H4 (cell line): Measurements from ENCODE around the gene TRIP13. TPM values are rescaled to one million over a fixed set of nuclear protein-coding genes. Genes with fewer than 3 reads are reported as not detected.
"Not testable (repeated sequence)": the region's sequence is repeated elsewhere in the genome, so short reads cannot be mapped to it uniquely, and the experiment has no call there.

ENCODE experiments used
- DNase-seq: peaks from one replicate; pipeline ENCODE4 v3.0.0-alpha.2; 2015; ENCODE audit warnings: low spot score
- total RNA-seq: library from RNA; depleted of rRNA; stranded (reverse); fragments of >200 nt; shearing (Covaris generic); gene quantifications from 2 replicates; pipeline ENCODE4 v1.2.3, GENCODE V29; 2014

TRIP13 gene
- total RNA-seq, 1 experiment from 2014 or later: 54.2 TPM

DNA sequence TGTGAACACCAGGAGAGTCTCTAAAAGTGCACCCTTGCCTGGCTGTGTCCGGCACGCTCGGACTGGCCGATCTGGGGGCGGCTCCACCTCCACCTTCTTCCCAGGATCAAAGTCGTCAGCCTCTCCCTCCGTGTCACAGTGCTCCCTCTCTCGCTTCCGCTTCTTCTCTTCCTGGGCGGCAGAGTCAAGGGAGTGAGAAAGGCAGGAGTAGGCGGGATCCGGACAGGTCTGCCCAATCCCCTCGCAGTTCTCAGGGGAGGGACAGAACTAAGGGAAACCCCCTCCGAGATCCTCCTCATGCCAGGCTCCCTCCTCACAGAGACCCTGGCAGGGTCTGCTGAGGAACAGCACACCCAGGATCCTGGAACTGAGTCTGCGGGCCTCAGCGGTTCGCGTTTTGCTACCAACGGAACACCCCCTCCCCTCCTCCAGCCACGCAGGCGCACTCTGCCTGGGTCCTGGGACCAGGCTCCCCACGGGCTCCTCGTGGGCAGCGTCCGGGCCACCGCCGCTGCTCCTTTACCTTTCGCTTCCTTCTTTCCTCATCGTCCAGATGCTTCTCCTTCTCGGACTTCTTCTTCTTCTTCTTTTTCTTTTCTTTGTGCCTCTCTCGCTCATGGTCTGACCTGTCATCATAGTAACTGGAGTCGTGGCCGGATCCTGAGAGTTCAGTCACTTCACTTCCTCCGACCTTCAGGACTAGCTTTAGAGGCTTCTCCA lies 1.4 kb upstream of the TRIP13 start:
- no peak for DNase-seq

GRCh38 chr5:891837-892393 lies 769 bp upstream of the TRIP13 start:
- DNase-seq: no peak

DNA sequence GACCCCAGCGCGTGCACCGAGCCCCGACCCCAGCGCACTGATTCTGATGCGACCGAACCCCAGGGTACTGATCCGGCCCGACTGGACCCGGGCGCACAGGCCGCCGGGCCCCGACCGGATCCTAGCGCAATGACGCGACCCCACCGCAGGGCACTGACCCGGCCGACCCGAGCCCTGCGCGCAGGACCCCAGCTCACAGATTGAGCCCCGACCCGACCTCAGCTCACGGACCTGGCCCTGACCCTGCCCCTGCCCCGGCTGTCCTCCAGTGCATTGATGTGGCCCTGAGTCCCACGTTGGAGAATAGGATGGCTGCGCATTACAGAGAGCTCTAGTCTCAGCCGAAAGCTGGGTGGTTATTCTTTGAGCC lies 438 bp downstream of the TRIP13 start:
- DNase-seq: no peak

DNA sequence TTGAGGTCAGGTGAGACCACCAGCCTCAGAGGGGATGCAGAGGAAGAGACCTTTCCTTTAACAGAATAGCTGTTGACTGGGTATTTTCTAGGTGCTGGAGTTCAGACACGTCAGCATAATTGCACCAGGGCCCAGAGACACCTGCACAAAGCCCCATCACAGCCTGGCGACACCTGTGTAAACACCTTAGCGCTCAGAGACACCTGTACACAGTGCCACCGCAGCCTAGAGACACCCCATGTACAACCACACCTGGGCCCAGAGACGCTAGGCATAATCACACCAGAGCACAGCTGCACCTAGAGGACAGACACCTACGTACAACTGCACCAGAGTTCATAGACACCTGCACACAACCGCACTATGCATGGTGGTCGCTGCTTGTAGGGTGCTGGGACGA lies 1.0 kb downstream of the TRIP13 start:
- DNase-seq: no peak

GRCh38 chr5:900781-901180 lies 8.1 kb downstream of the TRIP13 start:
- DNase-seq: no peak

DNA sequence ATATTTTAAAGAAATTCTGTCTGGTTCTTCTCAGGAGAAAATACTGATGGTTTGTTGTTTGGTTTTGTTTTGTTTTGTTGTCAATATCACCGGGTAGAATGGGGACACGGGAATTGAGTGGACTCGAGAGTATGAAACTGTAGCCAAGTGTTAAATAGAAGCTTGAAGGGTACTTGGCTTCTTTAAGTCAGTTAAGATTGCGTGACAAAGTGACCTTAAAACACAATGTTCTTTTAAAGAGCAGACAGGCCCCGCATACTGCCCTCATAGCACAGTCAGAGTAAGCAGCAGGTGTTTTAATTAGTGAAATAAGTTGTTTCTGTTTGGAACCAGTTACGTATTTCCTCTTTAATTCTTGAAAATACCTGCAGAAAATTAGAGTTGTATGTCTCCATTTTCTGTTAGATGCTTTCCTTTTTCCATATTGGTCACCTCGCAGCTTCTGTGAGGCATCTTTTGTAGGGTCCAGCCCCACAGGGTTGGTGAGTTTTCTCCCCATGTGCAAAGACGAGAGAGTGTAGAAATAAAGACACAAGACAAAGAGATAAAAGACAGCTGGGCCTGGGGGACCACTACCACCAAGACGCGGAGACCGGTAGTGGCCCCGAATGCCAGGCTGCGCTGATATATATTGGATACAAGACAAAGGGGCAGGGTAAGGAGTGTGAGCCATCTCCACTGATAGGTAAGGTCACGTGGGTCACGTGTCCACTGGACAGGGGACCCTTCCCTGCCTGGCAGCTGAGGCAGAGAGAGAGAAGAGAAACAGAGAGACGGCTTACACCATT lies 9.6 kb downstream of the TRIP13 start:
- no peak for DNase-seq

GRCh38 chr5:903756-904096 lies 11.0 kb downstream of the TRIP13 start:
- no peak for DNase-seq

- no peak for DNase-seq
Observed at GRCh38 chr5:905139-905642, 12.5 kb downstream of the TRIP13 start.

GRCh38 chr5:907366-907910 lies 14.8 kb downstream of the TRIP13 start:
- DNase-seq: no peak

- DNase-seq: no peak
Observed at GRCh38 chr5:908172-908571, 15.5 kb downstream of the TRIP13 start.

DNA sequence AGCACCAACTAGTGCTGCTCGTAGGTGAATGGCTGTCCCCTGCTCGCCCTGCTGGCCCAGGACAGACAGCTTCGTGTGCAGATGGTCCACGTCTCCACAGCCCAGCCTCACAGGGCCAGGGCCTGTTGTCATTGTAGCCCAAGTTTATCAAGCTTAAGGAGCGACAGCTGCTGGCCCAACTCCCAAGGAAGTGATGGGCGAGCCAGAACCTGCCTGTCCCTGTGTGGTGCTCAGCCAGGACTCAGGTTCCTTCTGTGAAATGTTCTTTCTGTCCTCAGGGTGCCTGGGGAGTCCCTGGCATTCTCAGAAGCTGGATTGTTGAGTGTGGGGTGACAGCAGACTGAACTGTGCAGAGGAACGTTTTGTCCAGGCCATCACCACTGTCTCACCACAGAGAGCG lies 16.4 kb downstream of the TRIP13 start:
- DNase-seq: no peak

- no peak for DNase-seq
Observed at GRCh38 chr5:909994-910768, 17.5 kb downstream of the TRIP13 start.

- DNase-seq: no peak
Observed at GRCh38 chr5:910769-911160, 18.1 kb downstream of the TRIP13 start.

DNA sequence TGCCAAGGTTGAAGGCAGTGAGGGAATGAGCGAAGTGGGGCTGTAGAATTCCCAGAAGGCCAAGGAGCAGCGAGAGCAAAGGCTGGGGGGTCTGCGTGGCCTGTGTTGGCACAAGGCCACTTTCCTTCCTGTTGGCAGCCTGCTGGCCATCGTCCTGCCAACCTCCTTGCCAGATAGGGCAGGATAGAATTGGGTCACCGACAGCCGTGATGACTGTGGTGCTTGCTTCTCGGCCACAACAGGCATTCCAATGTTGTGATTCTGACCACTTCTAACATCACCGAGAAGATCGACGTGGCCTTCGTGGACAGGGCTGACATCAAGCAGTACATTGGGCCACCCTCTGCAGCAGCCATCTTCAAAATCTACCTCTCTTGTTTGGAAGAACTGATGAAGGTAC lies 18.9 kb downstream of the TRIP13 start:
- peak; percentile 96 for DNase-seq

DNA sequence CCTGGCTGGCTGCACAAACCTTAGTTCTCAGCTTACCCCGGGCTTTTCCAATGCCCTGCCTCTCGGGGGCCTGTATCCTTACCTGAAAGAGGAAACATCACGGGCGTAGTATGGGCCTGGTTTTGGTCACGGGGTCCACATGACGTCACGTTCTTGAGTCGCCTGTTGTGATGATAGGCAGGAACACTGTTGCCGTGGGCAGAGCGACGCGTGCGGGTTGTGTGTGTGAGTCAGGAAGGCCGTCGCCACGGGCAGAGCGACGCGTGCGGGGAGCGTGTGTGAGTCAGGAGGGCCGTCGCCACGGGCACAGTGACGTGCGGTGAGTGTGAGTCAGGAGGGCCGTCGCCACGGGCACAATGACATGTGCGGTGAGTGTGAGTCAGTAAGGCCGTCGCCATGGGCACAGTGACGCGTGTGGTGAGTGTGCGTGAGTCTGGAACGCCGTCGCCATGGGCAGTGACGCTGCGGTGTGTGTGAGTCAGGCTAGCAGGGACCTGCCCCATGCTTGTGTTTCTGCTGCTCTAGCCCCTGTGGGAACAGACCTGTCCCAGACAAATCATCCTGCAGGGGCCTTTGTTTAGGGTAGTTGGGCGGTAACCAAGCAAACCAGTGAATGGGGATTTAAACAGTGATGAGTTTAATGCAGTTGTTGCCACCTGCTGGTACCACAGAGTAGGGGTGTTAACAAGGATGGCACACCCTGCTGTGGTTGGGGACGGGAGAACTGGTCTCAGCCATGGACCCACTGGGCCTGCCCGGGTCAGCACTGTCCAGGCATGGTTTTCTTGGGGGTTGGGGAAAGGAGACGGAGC lies 19.8 kb downstream of the TRIP13 start:
- peak; percentile 100 for DNase-seq

- DNase-seq: no peak
Observed at GRCh38 chr5:914174-914573, 21.5 kb downstream of the TRIP13 start.

- DNase-seq: no peak
Observed at GRCh38 chr5:914612-915011, 21.9 kb downstream of the TRIP13 start.

- DNase-seq: not testable (repeated sequence)
Observed at GRCh38 chr5:915346-915745, 22.7 kb downstream of the TRIP13 start.

GRCh38 chr5:915946-916345 lies 23.3 kb downstream of the TRIP13 start:
- DNase-seq: no peak

DNA sequence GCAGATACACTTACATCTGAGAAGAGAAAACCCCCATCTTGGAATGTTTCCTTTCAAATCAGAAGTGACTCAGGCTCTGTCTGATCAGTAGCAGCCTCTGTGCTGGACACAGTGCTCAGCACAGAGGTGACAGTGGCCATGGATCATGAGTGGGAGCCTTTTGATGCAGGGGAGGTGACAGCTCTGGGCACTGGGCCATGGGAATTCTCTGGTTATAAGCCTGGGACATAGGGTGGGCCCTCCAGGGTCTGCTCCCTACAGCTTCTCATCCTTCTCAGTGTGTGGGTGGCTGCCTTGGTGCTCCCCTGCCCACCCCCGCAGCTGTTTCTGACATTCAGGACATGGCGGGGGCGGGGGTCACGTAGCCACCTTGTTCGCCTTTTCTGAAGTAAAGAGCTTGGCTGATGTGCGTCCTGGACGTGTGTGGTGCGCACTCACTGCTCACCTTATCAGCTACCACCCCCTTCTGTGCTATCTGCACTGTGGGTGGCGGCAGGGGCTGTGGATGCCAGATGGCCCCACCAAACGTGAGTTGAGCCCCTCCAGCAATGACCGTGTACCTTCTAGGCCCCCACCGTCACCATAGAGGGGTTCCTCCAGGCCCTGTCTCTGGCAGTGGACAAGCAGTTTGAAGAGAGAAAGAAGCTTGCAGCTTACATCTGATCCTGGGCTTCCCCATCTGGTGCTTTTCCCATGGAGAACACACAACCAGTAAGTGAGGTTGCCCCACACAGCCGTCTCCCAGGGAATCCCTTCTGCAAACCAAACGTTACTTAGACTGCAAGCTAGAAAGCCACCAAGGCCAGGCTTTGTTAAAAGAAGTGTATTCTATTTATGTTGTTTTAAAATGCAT lies 24.0 kb downstream of the TRIP13 start:
- no peak for DNase-seq
